CD4-positive, alpha-beta T cell (primary cell): ENCODE data around the gene UPF3B. TPM values are rescaled to one million over a fixed set of nuclear protein-coding genes. Genes with fewer than 3 reads are reported as not detected.
"Not testable (repeated sequence)": the region's sequence is repeated elsewhere in the genome, so short reads cannot be mapped to it uniquely, and the experiment has no call there.

Experiments used
- ATAC-seq: fragments of 200-7000 bp; cut with Tn5 transposase; one replicate; pipeline ENCODE4 v1.10.0; 2022; ENCODE audit warnings: mild to moderate bottlenecking; ENCODE audit not compliant: poor library complexity
- CTCF ChIA-PET: fragments of 350-600 bp; sonication (Branson Sonifier 250); formaldehyde crosslinking; loops from one replicate; lab custom pipeline; 2021; ENCODE audit warnings: antibody characterized with exemption, inconsistent platforms; lab: Charles Lee
- POLR2A ChIA-PET: fragments of 350-600 bp; sonication (Branson Sonifier 250); formaldehyde crosslinking; loops from one replicate; lab custom pipeline; 2021; ENCODE audit warnings: antibody characterized with exemption, inconsistent platforms; lab: Charles Lee
- DNase-seq, 14 experiments: peaks; one replicate each; pipeline ENCODE4 v3.0.0-alpha.2; 2013 to 2020; ENCODE audit warnings: mixed read lengths in 2 of 14
- H3K27ac ChIP-seq, 2 donors: one replicate each; pipeline versions ENCODE4 v1.5.1 to v1.7.0; 2013; ENCODE audit warnings: low read length in 2 of 2, low read depth in 1 of 2, mild to moderate bottlenecking in 1 of 2
- H3K27me3 ChIP-seq, 2 experiments: 1 replicate in 1 of 2; 2 replicates in 1 of 2; pipeline versions ENCODE4 v1.6.1 to v1.7.0; 2013; ENCODE audit warnings: low read length in 2 of 2, control low read depth in 1 of 2, mild to moderate bottlenecking in 1 of 2, moderate library complexity in 1 of 2; ENCODE audit not compliant: insufficient read depth in 2 of 2, control insufficient read depth in 1 of 2
- H3K36me3 ChIP-seq: one replicate; pipeline ENCODE4 v1.6.1; 2013; ENCODE audit warnings: low read length, control low read depth; ENCODE audit not compliant: insufficient read depth
- H3K4me1 ChIP-seq: one replicate; pipeline ENCODE4 v1.6.1; 2013; ENCODE audit warnings: low read length, control low read depth; ENCODE audit not compliant: insufficient read depth
- H3K4me3 ChIP-seq: one replicate; pipeline ENCODE4 v1.5.1; 2013; ENCODE audit warnings: mild to moderate bottlenecking, low read length, moderate library complexity
- H3K9me3 ChIP-seq, 2 experiments: 1 replicate in 1 of 2; 2 replicates in 1 of 2; pipeline versions ENCODE4 v1.6.1 to v1.7.0; 2013; ENCODE audit warnings: low read length in 2 of 2, mild to moderate bottlenecking in 2 of 2, control low read depth in 1 of 2, moderate library complexity in 1 of 2; ENCODE audit not compliant: control insufficient read depth in 1 of 2, insufficient read depth in 1 of 2
- H3K27ac Mint-ChIP-seq: one replicate; pipeline ENCODE4 v1.8.0; 2020; ENCODE audit warnings: mixed read lengths
- H3K27me3 Mint-ChIP-seq: one replicate; pipeline ENCODE4 v1.8.0; 2021; ENCODE audit warnings: mixed read lengths
- H3K36me3 Mint-ChIP-seq: one replicate; pipeline ENCODE4 v1.8.0; 2021; ENCODE audit warnings: low read depth, mixed read lengths
- H3K4me1 Mint-ChIP-seq: one replicate; pipeline ENCODE4 v1.8.0; 2021; ENCODE audit warnings: low read depth, mixed read lengths
- H3K4me3 Mint-ChIP-seq: one replicate; pipeline ENCODE4 v1.8.0; 2020; ENCODE audit warnings: mild to moderate bottlenecking, mixed read lengths
- H3K9me3 Mint-ChIP-seq: one replicate; pipeline ENCODE4 v1.8.0; 2020; ENCODE audit warnings: mixed read lengths
- intact Hi-C, 2 experiments: fragments of 100-400 bp; cut with DNase I in 1 of 2; cut with micrococcal nuclease in 1 of 2; formaldehyde crosslinking; loops; one replicate each; pipeline versions ENCODE4 v1.15.1 to v1.9.0; 2023 to 2025; cut with DNase I, micrococcal nuclease
- total RNA-seq, 174 experiments: library from RNA in 2 of 174; stranded (reverse) in 2 of 174; gene quantifications; one replicate each; pipeline ENCODE4 v1.2.3 and lab custom pipeline; 2021 to 2026
- TF ChIP-seq, protein P1 (sequence below): fragments of 200-600 bp; IDR thresholded peaks from one replicate; pipeline ENCODE4 v1.8.0; 2022; ENCODE audit warnings: antibody characterized with exemption, mild to moderate bottlenecking

UPF3B gene
- total RNA-seq, 2 experiments from 2014 or later, result 4.7 to 5.7 TPM

DNA sequence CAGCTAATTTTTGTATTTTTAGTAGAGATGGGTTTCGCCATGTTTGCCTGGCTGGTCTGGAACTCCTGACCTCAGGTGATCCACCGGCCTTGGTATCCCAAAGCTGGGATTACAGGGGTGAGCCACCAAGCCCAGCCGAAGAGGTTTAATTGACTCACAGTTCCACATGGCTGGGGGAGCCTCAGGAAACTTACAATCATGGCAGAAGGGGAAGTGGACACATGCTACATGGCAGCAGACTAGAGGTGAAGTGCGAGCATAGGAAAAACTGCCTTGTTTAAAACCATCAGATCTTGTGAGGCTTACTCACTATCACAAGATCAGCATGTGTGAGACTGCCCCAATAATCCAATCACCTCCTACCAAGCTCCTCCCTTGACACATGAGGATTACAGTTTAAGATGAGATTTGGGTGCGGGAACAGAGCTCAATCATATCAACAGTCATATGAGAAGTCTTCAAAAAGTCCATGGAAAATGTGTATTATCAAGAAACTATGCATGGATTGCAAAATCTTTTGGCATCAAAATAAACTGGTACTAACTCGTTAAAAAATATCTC is 35.6 kb downstream of the UPF3B start:
- ATAC-seq (no peak), DNase-seq (no peak)
- Histone ChIP-seq H3K27me3 (no peaks in the 10 kb centered on the region), H3K27ac (no peak overlapping the region), H3K36me3 (no peaks in the 10 kb centered on the region), H3K4me1 (peaks cover 3% of the 10 kb centered on the region), H3K9me3 (no peaks in the 10 kb centered on the region), H3K4me3 (no peak overlapping the region)
- CTCF ChIA-PET, result no interaction called here
- TF ChIP-seq, protein P1, sequence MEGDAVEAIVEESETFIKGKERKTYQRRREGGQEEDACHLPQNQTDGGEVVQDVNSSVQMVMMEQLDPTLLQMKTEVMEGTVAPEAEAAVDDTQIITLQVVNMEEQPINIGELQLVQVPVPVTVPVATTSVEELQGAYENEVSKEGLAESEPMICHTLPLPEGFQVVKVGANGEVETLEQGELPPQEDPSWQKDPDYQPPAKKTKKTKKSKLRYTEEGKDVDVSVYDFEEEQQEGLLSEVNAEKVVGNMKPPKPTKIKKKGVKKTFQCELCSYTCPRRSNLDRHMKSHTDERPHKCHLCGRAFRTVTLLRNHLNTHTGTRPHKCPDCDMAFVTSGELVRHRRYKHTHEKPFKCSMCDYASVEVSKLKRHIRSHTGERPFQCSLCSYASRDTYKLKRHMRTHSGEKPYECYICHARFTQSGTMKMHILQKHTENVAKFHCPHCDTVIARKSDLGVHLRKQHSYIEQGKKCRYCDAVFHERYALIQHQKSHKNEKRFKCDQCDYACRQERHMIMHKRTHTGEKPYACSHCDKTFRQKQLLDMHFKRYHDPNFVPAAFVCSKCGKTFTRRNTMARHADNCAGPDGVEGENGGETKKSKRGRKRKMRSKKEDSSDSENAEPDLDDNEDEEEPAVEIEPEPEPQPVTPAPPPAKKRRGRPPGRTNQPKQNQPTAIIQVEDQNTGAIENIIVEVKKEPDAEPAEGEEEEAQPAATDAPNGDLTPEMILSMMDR, result no peak
- Mint-ChIP-seq H3K27me3 (no peaks in the 10 kb centered on the region), H3K9me3 (no peaks in the 10 kb centered on the region), H3K27ac (no peak overlapping the region), H3K36me3 (no peaks in the 10 kb centered on the region), H3K4me3 (no peak overlapping the region), H3K4me1 (peaks cover 7% of the 10 kb centered on the region)
- POLR2A ChIA-PET, result no interaction called here
- intact Hi-C loops, result no loop called here

DNA sequence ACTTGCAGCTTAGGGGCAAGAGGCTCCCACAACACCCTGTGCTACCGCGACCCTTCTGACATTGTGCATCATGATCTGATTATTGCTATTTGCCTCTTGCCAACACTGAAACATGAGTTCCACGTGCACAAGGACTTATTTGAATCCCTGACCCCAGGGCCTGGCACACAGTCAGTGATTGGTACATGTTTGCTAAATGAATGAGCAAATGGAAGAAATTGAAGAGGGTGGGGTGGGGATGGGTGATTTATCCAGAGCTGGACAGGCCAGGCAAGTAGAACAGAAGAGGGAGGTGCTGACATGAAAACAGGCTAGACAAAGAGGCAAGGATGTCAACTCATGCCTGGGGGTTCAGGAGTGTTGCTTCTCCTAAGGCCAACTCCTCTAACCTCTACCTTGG is 36.5 kb downstream of the UPF3B start:
- ATAC-seq, result no peak
- intact Hi-C loops, result no loop called here
- TF ChIP-seq, protein P1, result no peak

DNA sequence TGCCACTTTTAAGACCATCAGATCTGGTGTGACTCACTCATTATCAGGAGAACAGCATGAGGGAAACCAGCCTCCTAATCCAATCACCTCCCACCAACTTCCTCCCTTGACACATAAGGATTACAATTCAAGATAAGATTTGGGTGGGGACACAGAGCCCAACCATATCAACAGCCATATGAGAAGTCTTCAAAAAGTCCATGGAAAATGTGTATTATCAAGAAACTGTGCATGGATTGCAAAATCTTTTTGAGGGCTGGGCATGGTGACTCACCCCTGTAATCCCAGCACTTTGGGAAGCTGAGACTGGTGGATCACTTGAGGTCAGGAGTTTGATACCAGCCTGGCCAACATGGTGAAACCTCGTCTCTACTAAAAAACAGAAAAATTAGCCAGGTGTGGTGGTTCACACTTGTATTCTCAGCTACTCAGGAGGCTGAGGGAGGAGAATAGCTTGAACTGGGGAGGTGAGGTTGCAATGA is 43.5 kb downstream of the UPF3B start:
- H3K27ac Mint-ChIP-seq, result no peak overlapping the region
- Histone ChIP-seq H3K36me3 (no peaks in the 10 kb centered on the region), H3K27me3 (no peaks in the 10 kb centered on the region), H3K27ac (no peak overlapping the region), H3K9me3 (no peaks in the 10 kb centered on the region), H3K4me1 (no peaks in the 10 kb centered on the region), H3K4me3 (no peak overlapping the region)
- ChIA-PET CTCF (no interaction called here), POLR2A (no interaction called here)
- DNase-seq (no peak), ATAC-seq (no peak)
- intact Hi-C loops, result no loop called here
- no peaks in the 10 kb centered on the region for H3K9me3 Mint-ChIP-seq
- H3K4me1 Mint-ChIP-seq, result no peaks in the 10 kb centered on the region
- H3K27me3 Mint-ChIP-seq, result no peaks in the 10 kb centered on the region
- H3K4me3 Mint-ChIP-seq, result no peak overlapping the region
- H3K36me3 Mint-ChIP-seq, result no peaks in the 10 kb centered on the region
- TF ChIP-seq, protein P1, result no peak

More for the DNA sequence above, 36.5 kb downstream of the UPF3B start:
- H3K27ac Mint-ChIP-seq, result no peak overlapping the region
- Histone ChIP-seq H3K9me3 (no peaks in the 10 kb centered on the region), H3K4me1 (peaks cover under 1% of the 10 kb centered on the region), H3K27me3 (no peaks in the 10 kb centered on the region), H3K4me3 (no peak overlapping the region), H3K27ac (no peak overlapping the region), H3K36me3 (no peaks in the 10 kb centered on the region)
- POLR2A ChIA-PET, result no interaction called here
- no peak for DNase-seq
- no peak overlapping the region for H3K4me3 Mint-ChIP-seq
- H3K27me3 Mint-ChIP-seq, result no peaks in the 10 kb centered on the region
- H3K9me3 Mint-ChIP-seq, result no peaks in the 10 kb centered on the region
- CTCF ChIA-PET, result no interaction called here
- no peaks in the 10 kb centered on the region for H3K4me1 Mint-ChIP-seq
- no peaks in the 10 kb centered on the region for H3K36me3 Mint-ChIP-seq

DNA sequence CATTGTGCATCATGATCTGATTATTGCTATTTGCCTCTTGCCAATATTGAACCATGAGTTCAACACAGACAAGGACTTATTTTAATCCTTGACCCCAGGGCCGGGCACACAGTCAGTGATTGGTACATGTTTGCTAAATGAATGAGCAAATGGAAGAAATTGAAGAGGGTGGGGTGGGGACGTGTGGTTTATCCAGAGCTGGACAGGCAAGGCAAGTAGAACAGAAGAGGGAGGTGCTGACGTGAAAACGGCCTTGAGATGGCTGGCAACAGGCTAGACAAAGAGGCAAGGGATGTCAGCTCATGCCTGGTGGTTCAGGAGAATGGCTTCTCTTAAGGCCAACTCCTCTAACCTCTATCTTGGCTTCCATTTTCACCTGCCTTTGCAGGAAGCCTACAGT is 44.3 kb downstream of the UPF3B start:
- H3K4me3 Mint-ChIP-seq, H3K27me3 ChIP-seq, POLR2A ChIA-PET, ATAC-seq, intact Hi-C loops, H3K27ac Mint-ChIP-seq, DNase-seq, H3K4me1 Mint-ChIP-seq, H3K36me3 Mint-ChIP-seq, H3K9me3 Mint-ChIP-seq, H3K4me3 ChIP-seq, CTCF ChIA-PET, H3K4me1 ChIP-seq, H3K27me3 Mint-ChIP-seq, H3K27ac ChIP-seq, H3K9me3 ChIP-seq, H3K36me3 ChIP-seq: not testable (repeated sequence)
